Uterus (tissue), 4 donors: Measurements from ENCODE around the gene AEBP2. TPM values are rescaled to one million over a fixed set of nuclear protein-coding genes. Genes with fewer than 3 reads are reported as not detected.

Source experiments
- DNase-seq, 2 donors: peaks; one replicate each; pipeline ENCODE4 v3.0.0-alpha.2; 2019 to 2020
- H3K27ac ChIP-seq, 2 donors: fragments of 200-600 bp; sonication (generic); 1 replicate in 1 of 2; 2 replicates in 1 of 2; pipeline ENCODE4 v1.5.1; 2016 to 2018
- H3K27me3 ChIP-seq, 2 donors: fragments of 200-600 bp; sonication (generic); one replicate each; pipeline ENCODE4 v1.5.1; 2018 to 2019; ENCODE audit warnings: control low read depth in 1 of 2
- H3K36me3 ChIP-seq, 2 donors: fragments of 200-600 bp; sonication (generic); one replicate each; pipeline ENCODE4 v1.5.1; 2019; ENCODE audit warnings: control low read depth in 1 of 2
- H3K4me1 ChIP-seq, 2 donors: fragments of 200-600 bp; sonication (generic); one replicate each; pipeline ENCODE4 v1.5.1; 2018 to 2019; ENCODE audit warnings: control low read depth in 1 of 2
- H3K4me3 ChIP-seq, 2 donors: fragments of 200-600 bp; sonication (generic); 1 replicate in 1 of 2; 2 replicates in 1 of 2; pipeline ENCODE4 v1.5.1; 2018 to 2019; ENCODE audit warnings: mild to moderate bottlenecking in 1 of 2
- H3K9me3 ChIP-seq, 2 donors: fragments of 200-600 bp; sonication (generic); one replicate each; pipeline ENCODE4 v1.5.1; 2019; ENCODE audit warnings: control low read depth in 1 of 2
- POLR2A ChIP-seq, 2 donors: fragments of 450-650 bp; IDR thresholded peaks; one replicate each; pipeline ENCODE4 v1.6.1; 2016; ENCODE audit warnings: antibody characterized with exemption in 2 of 2, mild to moderate bottlenecking in 1 of 2, moderate library complexity in 1 of 2
- intact Hi-C: fragments of 100-400 bp; cut with DNase I; formaldehyde crosslinking; loops from one replicate; pipeline ENCODE4 v1.15.1; 2023; ENCODE audit warnings: low total_unique reads
- total RNA-seq, 4 donors: library from RNA; depleted of rRNA in 3 of 4; stranded (reverse); fragments of >200 nt in 3 of 4; gene quantifications; one replicate each; pipeline versions ENCODE4 v1.1.0 to v1.2.4, GENCODE V29; 2014 to 2023
- TF ChIP-seq, protein P1 (sequence below), 4 experiments: fragments of 200-600 bp in 2 of 4; fragments of 450-650 bp in 2 of 4; sonication (generic) in 2 of 4; IDR thresholded peaks; one replicate each; pipeline ENCODE4 v1.5.1; 2016 to 2019; ENCODE audit warnings: antibody characterized with exemption in 4 of 4, mild to moderate bottlenecking in 2 of 4, moderate library complexity in 1 of 4
- donor health status: DM: yes; HTN: yes; CAD: no.

AEBP2 gene
- total RNA-seq, 4 donors from 2014 or later = 16.7 to 95.8 (median 69.1) TPM

DNA sequence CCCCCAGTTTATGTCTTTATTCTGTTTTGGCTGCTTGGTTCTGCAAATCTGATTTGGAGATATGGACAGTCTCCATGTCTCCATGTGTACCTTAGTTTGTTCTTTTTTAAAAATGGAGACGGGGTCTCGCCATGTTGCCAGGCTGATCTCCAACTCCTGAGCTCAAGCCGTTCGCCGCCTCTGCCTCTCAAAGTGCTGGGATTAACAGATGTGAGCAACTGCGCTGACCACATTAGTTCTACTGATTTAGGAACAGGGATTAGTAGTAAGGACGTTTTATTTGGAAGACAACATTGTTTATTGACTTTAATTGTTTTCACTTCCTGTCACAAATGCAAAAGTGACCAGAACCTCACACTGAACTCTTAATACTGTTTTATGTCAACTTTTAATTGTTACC lies 14.7 kb downstream of the AEBP2 start:
- H3K4me1 ChIP-seq = no peaks in the 10 kb centered on the region
- no peak for DNase-seq
- H3K36me3 ChIP-seq = no peaks in the 10 kb centered on the region
- no peak overlapping the region for H3K27ac ChIP-seq
- H3K9me3 ChIP-seq = no peaks in the 10 kb centered on the region
- no peaks in the 10 kb centered on the region for H3K27me3 ChIP-seq
- no peak for TF ChIP-seq POLR2A (IDR thresholded peaks at IDR 0.05)
- TF ChIP-seq, protein P1, sequence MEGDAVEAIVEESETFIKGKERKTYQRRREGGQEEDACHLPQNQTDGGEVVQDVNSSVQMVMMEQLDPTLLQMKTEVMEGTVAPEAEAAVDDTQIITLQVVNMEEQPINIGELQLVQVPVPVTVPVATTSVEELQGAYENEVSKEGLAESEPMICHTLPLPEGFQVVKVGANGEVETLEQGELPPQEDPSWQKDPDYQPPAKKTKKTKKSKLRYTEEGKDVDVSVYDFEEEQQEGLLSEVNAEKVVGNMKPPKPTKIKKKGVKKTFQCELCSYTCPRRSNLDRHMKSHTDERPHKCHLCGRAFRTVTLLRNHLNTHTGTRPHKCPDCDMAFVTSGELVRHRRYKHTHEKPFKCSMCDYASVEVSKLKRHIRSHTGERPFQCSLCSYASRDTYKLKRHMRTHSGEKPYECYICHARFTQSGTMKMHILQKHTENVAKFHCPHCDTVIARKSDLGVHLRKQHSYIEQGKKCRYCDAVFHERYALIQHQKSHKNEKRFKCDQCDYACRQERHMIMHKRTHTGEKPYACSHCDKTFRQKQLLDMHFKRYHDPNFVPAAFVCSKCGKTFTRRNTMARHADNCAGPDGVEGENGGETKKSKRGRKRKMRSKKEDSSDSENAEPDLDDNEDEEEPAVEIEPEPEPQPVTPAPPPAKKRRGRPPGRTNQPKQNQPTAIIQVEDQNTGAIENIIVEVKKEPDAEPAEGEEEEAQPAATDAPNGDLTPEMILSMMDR (IDR thresholded peaks at IDR 0.05) = no peak
- H3K4me3 ChIP-seq = no peak overlapping the region
- intact Hi-C loops = no loop called here

DNA sequence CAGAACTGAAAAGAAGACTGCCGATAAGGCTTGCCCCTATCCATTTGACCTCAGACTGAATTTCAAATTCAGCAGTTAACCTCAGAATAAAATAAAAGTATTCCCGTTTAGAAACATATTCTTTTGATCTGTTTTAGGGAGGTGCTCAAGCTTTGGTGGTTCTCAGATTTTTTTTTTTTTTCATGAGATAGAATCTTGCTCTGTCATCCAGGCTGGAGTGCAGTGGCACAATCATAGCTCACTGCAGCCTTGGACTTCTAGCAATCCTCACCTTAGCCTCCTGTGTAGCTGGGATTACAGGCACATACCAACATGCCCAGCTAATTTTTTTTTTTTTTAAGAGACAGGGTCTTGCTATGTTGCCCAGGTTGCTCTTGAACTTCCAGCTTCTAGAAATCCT lies 15.5 kb downstream of the AEBP2 start:
- Histone ChIP-seq H3K36me3 (no peaks in the 10 kb centered on the region), H3K4me3 (no peak overlapping the region), H3K27me3 (no peaks in the 10 kb centered on the region), H3K9me3 (no peaks in the 10 kb centered on the region), H3K27ac (no peak overlapping the region), H3K4me1 (no peaks in the 10 kb centered on the region)
- no peak for DNase-seq
- intact Hi-C loops = no loop called here
- TF ChIP-seq, protein P1 (IDR thresholded peaks at IDR 0.05) = no peak
- TF ChIP-seq POLR2A (IDR thresholded peaks at IDR 0.05) = no peak

DNA sequence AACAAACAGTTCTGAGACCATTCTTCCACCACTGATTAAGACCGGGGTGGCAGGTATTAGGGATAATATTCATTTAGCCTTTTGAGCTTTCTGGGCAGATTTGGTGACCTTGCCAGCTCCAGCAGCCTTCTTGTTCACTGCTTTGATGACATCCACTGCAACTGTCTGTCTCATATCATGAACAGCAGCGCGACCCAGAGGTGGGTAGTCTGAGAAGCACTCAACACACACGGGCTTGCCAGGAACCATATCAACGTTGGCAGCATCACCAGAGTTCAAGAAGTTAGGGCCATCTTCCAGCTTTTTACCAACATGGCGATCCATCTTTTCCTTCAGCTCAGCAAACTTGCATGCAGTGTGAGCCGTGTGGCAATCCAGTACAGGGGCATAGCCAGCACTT lies 16.9 kb downstream of the AEBP2 start:
- Histone ChIP-seq H3K27me3 (no peaks in the 10 kb centered on the region), H3K4me1 (no peaks in the 10 kb centered on the region), H3K9me3 (no peaks in the 10 kb centered on the region), H3K27ac (no peak overlapping the region), H3K36me3 (no peaks in the 10 kb centered on the region), H3K4me3 (no peak overlapping the region)
- intact Hi-C loops = no loop called here
- TF ChIP-seq, protein P1 (IDR thresholded peaks at IDR 0.05) = no peak
- TF ChIP-seq POLR2A (IDR thresholded peaks at IDR 0.05) = no peak
- DNase-seq = no peak

DNA sequence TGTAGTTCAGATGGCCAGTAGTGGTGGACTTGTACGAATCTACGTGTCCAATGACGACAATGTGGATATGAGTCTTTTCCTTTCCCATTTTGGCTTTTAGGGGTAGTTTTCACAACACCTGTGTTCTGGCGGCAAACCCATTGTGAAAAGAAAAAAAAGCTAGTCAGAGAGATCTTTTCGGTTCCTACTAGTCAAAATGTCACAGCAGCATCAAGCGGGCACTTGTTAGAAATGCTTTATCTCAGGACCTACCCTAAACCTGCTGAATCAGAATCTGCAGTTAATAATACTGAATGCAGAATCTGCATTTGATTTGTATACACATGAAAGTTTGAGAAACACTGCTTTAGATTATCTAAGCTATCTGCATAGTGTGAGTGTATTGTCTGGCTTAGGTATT lies 18.3 kb downstream of the AEBP2 start:
- TF ChIP-seq, protein P1 (IDR thresholded peaks at IDR 0.05) = no peak
- TF ChIP-seq POLR2A (IDR thresholded peaks at IDR 0.05) = no peak
- no peaks in the 10 kb centered on the region for H3K9me3 ChIP-seq
- no peak for DNase-seq
- intact Hi-C loops = no loop called here
- H3K4me1 ChIP-seq = peaks cover 0 to 5% of the 10 kb centered on the region in 2 donors
- no peaks in the 10 kb centered on the region for H3K27me3 ChIP-seq
- H3K4me3 ChIP-seq = no peak overlapping the region
- no peaks in the 10 kb centered on the region for H3K36me3 ChIP-seq
- no peak overlapping the region for H3K27ac ChIP-seq

DNA sequence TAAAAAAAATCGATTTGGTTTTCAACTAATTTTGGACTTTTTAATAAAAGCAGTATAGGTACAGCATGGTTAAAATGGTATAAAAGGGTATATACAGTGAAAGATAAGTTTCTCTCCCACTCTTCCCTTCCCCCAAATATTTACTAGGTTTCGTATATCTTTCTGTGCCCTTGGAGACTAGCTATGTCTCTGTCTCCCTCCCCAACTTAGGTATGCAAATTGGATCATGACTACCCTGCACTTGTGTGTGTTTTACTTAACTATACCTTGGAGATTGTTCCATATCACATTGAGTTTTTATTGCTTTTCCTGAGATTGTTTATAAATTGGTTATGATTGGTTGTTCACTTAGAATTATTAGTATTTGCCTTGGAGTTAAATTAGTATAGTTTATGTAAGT lies 19.4 kb downstream of the AEBP2 start:
- peaks cover 0 to 5% of the 10 kb centered on the region in 2 donors for H3K4me1 ChIP-seq
- H3K27ac ChIP-seq = no peak overlapping the region
- DNase-seq = no peak
- intact Hi-C loops = no loop called here
- TF ChIP-seq POLR2A (IDR thresholded peaks at IDR 0.05) = no peak
- TF ChIP-seq, protein P1 (IDR thresholded peaks at IDR 0.05) = no peak
- no peak overlapping the region for H3K4me3 ChIP-seq
- H3K27me3 ChIP-seq = no peaks in the 10 kb centered on the region
- no peaks in the 10 kb centered on the region for H3K36me3 ChIP-seq
- no peaks in the 10 kb centered on the region for H3K9me3 ChIP-seq
